GM10266 (cell line): Measurements from ENCODE around the gene NDC1.
"Not testable (repeated sequence)": the region's sequence is repeated elsewhere in the genome, so short reads cannot be mapped to it uniquely, and the experiment has no call there.

ENCODE experiments used
- DNase-seq: peaks from one replicate; pipeline ENCODE4 v3.0.0; 2012; ENCODE audit errors: extremely low spot score
- TF ChIP-seq, protein P1 (sequence below): IDR thresholded peaks from 2 replicates; pipeline ENCODE4 v1.5.1; 2012; ENCODE audit warnings: mild to moderate bottlenecking, low read depth; ENCODE audit not compliant: control insufficient read depth, insufficient read depth; ENCODE audit errors: missing control alignments

NDC1 gene

DNA sequence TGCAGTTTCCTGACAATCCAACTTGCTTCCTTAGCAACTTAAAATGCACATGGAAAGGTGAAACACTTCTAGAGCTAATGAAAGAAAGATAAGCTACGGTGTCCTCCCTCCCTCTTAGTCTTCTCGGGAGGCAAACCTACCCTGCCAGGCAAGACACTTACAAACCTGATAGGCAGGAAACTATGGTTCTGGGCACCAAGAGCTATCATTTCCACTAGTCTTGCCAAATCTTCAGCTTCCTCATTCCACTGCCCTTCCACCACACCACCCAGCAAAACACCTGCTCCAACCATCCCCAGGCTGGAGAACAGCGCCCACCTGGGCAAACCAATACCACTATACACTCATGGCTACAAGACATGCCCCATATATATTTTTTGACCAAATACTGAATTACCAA lies 15.2 kb downstream of the NDC1 start:
- no peak for DNase-seq
- TF ChIP-seq, protein P1, sequence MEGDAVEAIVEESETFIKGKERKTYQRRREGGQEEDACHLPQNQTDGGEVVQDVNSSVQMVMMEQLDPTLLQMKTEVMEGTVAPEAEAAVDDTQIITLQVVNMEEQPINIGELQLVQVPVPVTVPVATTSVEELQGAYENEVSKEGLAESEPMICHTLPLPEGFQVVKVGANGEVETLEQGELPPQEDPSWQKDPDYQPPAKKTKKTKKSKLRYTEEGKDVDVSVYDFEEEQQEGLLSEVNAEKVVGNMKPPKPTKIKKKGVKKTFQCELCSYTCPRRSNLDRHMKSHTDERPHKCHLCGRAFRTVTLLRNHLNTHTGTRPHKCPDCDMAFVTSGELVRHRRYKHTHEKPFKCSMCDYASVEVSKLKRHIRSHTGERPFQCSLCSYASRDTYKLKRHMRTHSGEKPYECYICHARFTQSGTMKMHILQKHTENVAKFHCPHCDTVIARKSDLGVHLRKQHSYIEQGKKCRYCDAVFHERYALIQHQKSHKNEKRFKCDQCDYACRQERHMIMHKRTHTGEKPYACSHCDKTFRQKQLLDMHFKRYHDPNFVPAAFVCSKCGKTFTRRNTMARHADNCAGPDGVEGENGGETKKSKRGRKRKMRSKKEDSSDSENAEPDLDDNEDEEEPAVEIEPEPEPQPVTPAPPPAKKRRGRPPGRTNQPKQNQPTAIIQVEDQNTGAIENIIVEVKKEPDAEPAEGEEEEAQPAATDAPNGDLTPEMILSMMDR: no peak

DNA sequence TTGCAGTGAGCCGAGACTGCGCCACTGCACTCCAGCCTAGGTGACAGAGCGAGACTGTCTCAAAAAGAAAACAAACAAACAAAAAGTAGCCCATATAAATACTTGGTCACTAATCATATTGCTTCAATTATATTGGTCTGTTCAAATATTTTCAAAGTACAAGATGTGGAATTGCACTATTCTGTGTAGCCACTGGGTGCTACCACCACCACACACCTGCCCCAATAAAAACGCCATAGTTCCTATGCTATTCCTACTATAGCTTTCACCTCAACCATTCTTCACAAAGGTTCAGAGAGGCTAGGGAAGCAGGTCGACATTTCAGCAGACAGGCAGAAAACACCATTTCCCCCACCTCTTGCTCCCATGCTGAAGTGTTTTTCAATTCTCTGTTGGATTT lies 16.7 kb downstream of the NDC1 start:
- no peak for DNase-seq
- TF ChIP-seq, protein P1: no peak

DNA sequence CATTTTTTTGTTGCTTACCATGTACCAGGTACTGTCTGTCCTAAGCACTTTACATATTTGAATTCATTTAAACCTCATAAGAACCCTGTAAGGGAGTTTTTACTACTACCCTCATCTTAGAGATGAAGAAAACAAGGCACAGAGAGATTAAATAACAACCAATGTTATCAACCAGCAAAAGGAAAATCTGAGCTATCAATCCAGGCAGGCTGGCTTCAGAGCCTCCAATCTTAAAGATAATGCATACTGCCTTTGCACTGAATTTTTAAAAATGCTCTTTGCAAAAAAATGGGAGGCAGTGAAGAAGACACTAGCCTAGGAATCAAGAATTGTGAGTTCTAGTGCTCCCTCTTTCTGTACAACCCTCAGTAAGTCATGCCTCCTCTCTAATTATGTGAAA lies 18.7 kb downstream of the NDC1 start:
- TF ChIP-seq, protein P1: no peak
- DNase-seq: no peak

DNA sequence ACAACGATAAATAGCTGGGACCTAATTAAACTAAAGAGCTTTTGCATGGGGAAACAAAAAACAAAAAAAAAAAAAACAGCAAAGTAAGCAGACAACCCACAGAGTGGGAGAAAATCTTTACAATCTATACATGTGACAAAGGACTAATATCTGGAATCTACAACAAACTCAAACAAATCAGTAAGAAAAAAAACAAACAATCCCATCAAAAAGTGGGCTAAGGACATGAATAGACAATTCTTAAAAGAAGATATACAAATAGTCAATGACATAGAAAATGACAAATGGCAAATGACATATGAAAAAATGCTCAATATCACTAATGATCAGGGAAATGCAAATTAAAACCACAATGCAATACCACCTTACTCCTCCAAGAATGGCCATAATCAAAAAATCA lies 21.5 kb downstream of the NDC1 start:
- DNase-seq: not testable (repeated sequence)

DNA sequence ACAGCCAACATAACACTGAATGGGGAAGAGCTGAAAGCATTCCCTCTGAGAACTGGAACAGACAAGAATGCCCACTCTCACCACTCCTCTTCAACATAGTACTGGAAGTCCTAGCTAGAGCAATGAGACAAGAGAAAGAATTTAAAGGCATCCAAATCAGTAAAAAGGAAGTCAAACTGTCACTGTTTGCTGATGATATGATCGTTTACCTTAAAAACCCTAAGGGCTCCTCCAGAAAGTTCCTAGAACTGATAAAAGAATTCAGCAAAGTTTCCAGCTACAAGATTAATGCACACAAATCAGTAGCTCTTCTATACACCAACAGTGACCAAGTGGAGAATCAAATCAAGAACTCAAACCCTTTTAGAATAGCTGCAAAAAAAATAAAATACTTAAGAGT lies 22.6 kb downstream of the NDC1 start:
- DNase-seq: not testable (repeated sequence)

DNA sequence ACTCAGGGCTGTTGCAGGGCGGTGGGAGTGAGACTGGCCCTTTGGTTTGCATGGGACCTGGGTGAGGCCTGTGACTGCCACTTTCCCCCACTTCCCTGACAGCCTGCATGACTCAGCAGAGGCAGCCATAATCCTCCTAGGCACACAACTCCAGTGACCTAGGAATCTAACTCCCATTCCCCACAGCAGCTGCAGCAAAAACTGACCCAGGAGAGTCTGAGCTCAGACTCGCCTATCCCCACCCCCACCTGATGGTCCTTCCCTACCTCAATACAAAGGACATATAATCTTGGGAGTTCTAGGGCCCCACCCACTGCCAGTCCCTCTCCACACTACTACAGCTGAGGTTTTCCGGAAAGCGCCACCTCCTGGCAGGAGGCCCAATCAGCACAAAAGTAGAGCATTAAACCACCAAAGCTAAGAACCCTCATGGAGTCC lies 26.7 kb downstream of the NDC1 start:
- no peak for DNase-seq
- TF ChIP-seq, protein P1: peak; percentile 31

DNA sequence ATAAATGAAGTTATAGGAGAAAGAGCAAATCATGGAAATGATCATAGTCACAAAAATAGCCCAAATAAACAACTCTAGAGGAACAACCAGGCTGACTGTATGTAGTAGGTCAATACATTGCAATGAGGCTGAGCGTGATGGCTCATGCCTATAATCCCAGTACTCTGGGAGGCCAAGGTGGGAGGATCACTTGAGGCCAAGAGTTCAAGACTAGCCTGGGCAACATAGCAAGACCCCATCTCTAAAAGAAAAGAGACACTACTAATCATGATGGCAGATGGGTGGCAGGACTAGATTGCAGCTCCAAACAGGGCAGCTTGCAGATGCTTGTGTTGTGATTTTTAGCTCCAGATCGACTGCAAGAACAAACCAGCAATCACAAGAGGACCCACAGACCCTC lies 27.6 kb downstream of the NDC1 start:
- TF ChIP-seq, protein P1: no peak
- no peak for DNase-seq

DNA sequence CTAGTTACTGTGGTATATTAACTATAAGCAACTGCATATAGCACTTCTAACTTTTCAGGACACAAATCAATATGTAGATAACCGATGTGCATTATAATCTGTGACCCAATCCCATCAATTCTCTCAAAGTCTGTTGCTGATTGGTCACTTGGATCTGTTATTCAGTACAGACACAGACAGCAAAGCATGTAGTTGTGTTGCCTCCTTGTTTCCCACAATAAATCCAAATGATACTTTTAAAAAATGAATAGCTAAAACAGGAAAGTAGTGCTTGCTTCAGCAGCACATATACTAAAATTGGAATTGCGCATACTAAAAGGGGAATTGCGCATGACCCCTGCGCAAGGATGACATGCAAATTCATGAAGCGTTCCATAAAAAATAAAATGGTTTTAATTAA lies 28.1 kb downstream of the NDC1 start:
- TF ChIP-seq, protein P1: no peak
- DNase-seq: no peak

DNA sequence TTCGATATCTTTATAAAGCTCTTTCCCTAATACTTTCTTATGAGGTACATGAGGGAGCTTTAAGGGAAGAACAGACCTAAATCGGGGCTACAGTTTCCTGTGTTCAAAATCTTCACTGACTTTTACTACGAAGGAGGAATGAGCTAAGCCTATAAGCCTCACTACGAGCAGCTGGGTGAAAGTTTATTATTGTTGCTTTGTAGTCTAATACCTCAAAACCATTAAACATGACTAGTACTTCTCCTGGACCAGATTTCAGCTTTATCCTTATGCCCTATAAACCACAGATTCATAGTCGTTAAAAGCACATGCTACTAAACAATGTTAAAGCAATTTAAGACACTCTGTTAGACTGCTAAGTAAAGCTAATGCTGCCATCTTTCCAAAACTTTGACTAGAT lies 30.2 kb downstream of the NDC1 start:
- TF ChIP-seq, protein P1: no peak
- no peak for DNase-seq
